ENCODE data around the gene DST.

DST gene

GRCh38 chr6:56521976-56522375, 120.7 kb downstream of the DST start:
- Histone ChIP-seq H3K36me3 (ENCODE audit: insufficient read depth, low read length) (peaks cover 20% of the 10 kb centered on the region; the same call in 1 of the 2 replicates), H3K4me3 (ENCODE audit: low read length, poor library complexity, severe bottlenecking) (no peak overlapping the region), H4K20me1 (ENCODE audit: insufficient read depth, low read length, poor library complexity, severe bottlenecking) (no peaks in the 10 kb centered on the region), H3K9ac (ENCODE audit: low read depth, low read length, poor library complexity, severe bottlenecking) (no peak overlapping the region), H3K4me2 (ENCODE audit: low read depth, low read length, poor library complexity, severe bottlenecking) (no peak overlapping the region), H3K27me3 (ENCODE audit: insufficient read depth, low read length, poor library complexity, severe bottlenecking) (no peaks in the 10 kb centered on the region), H3K9me3 (ENCODE audit: insufficient read depth, low read depth, low read length) (no peaks in the 10 kb centered on the region), H3F3A (ENCODE audit: low read depth) (no peaks in the 10 kb centered on the region), H2AFZ (ENCODE audit: low read length) (no peak overlapping the region), H3K9me2 (replicated peaks; ENCODE audit: low read depth, low read length) (no peaks in the 10 kb centered on the region), H3K4me1 (ENCODE audit: insufficient read depth, low read length, poor library complexity, severe bottlenecking) (peaks cover 5% of the 10 kb centered on the region), H3K79me2 (ENCODE audit: insufficient read depth, low read length) (no peaks in the 10 kb centered on the region)
- TF ChIP-seq CTCF (conservative IDR thresholded peaks at IDR 0.05; ENCODE audit: low read length): no peak
- no peak for TF ChIP-seq EZH2phosphoT487 (IDR thresholded peaks at IDR 0.05; ENCODE audit: borderline replicate concordance)

- no peaks in the 10 kb centered on the region for H3K79me2 ChIP-seq (ENCODE audit: insufficient read depth, low read length)
- TF ChIP-seq CTCF (conservative IDR thresholded peaks at IDR 0.05; ENCODE audit: low read length) (no peak), EZH2phosphoT487 (IDR thresholded peaks at IDR 0.05; ENCODE audit: borderline replicate concordance) (no peak)
Observed at GRCh38 chr6:56521454-56521853, 121.2 kb downstream of the DST start.

GRCh38 chr6:56520218-56520617, 122.5 kb downstream of the DST start:
- H3K9me2 ChIP-seq (replicated peaks; ENCODE audit: low read depth, low read length): no peaks in the 10 kb centered on the region
- no peaks in the 10 kb centered on the region for H3F3A ChIP-seq (ENCODE audit: low read depth)
- no peaks in the 10 kb centered on the region for H4K20me1 ChIP-seq (ENCODE audit: insufficient read depth, low read length, poor library complexity, severe bottlenecking)
- peaks cover 17% of the 10 kb centered on the region; the same call in 1 of the 2 replicates for H3K36me3 ChIP-seq (ENCODE audit: insufficient read depth, low read length)
- no peaks in the 10 kb centered on the region for H3K9me3 ChIP-seq (ENCODE audit: insufficient read depth, low read depth, low read length)
- no peaks in the 10 kb centered on the region for H3K79me2 ChIP-seq (ENCODE audit: insufficient read depth, low read length)
- no peaks in the 10 kb centered on the region for H3K27me3 ChIP-seq (ENCODE audit: insufficient read depth, low read length, poor library complexity, severe bottlenecking)
- H3K4me2 ChIP-seq (ENCODE audit: low read depth, low read length, poor library complexity, severe bottlenecking): no peak overlapping the region
- H3K4me1 ChIP-seq (ENCODE audit: insufficient read depth, low read length, poor library complexity, severe bottlenecking): peaks cover 5% of the 10 kb centered on the region
- H2AFZ ChIP-seq (ENCODE audit: low read length): no peak overlapping the region
- TF ChIP-seq CTCF (conservative IDR thresholded peaks at IDR 0.05; ENCODE audit: low read length) (no peak), EZH2phosphoT487 (IDR thresholded peaks at IDR 0.05; ENCODE audit: borderline replicate concordance) (no peak)
- H3K9ac ChIP-seq (ENCODE audit: low read depth, low read length, poor library complexity, severe bottlenecking): no peak overlapping the region
- H3K4me3 ChIP-seq (ENCODE audit: low read length, poor library complexity, severe bottlenecking): no peak overlapping the region

More at GRCh38 chr6:56521454-56521853, 121.2 kb downstream of the DST start:
- no peaks in the 10 kb centered on the region for H3K9me3 ChIP-seq (ENCODE audit: insufficient read depth, low read depth, low read length)
- H3F3A ChIP-seq (ENCODE audit: low read depth): no peaks in the 10 kb centered on the region
- no peaks in the 10 kb centered on the region for H3K9me2 ChIP-seq (replicated peaks; ENCODE audit: low read depth, low read length)
- H2AFZ ChIP-seq (ENCODE audit: low read length): no peak overlapping the region
- no peaks in the 10 kb centered on the region for H3K27me3 ChIP-seq (ENCODE audit: insufficient read depth, low read length, poor library complexity, severe bottlenecking)
- H3K4me3 ChIP-seq (ENCODE audit: low read length, poor library complexity, severe bottlenecking): no peak overlapping the region
- H3K9ac ChIP-seq (ENCODE audit: low read depth, low read length, poor library complexity, severe bottlenecking): no peak overlapping the region
- no peaks in the 10 kb centered on the region for H4K20me1 ChIP-seq (ENCODE audit: insufficient read depth, low read length, poor library complexity, severe bottlenecking)
- peaks cover 5% of the 10 kb centered on the region for H3K4me1 ChIP-seq (ENCODE audit: insufficient read depth, low read length, poor library complexity, severe bottlenecking)
- H3K4me2 ChIP-seq (ENCODE audit: low read depth, low read length, poor library complexity, severe bottlenecking): no peak overlapping the region
- peaks cover 19% of the 10 kb centered on the region; the same call in 1 of the 2 replicates for H3K36me3 ChIP-seq (ENCODE audit: insufficient read depth, low read length)

All from Loucy (cell line).